Heart right ventricle (tissue), 16 donors: Measurements from ENCODE around the gene SLC12A6. TPM values are rescaled to one million over a fixed set of nuclear protein-coding genes. Genes with fewer than 3 reads are reported as not detected.
"Not testable (repeated sequence)": the region's sequence is repeated elsewhere in the genome, so short reads cannot be mapped to it uniquely, and the experiment has no call there.

ENCODE experiments used
- ATAC-seq, 8 donors: fragments of 200-7000 bp; cut with Tn5 transposase; one replicate each; pipeline ENCODE4 v1.9.1; 2020; ENCODE audit warnings: mild to moderate bottlenecking in 8 of 8, moderate library complexity in 8 of 8, moderate number of reproducible peaks in 1 of 8
- DNase-seq, 2 donors: peaks; one replicate each; pipeline ENCODE4 v3.0.0-alpha.2; 2020
- H3K27ac ChIP-seq, 10 donors: fragments of 200-600 bp; sonication (generic) in 2 of 10; one replicate each; pipeline versions ENCODE4 v1.5.0 to v1.8.0; 2020 to 2022; ENCODE audit warnings: mild to moderate bottlenecking in 3 of 10
- H3K27me3 ChIP-seq, 7 donors: fragments of 200-600 bp; one replicate each; pipeline ENCODE4 v1.8.0; 2021 to 2022; ENCODE audit warnings: mild to moderate bottlenecking in 2 of 7
- H3K36me3 ChIP-seq, 9 donors: fragments of 200-600 bp; sonication (generic) in 1 of 9; one replicate each; pipeline versions ENCODE4 v1.5.0 to v1.8.0; 2020 to 2022; ENCODE audit warnings: mild to moderate bottlenecking in 2 of 9
- H3K4me1 ChIP-seq, 9 donors: fragments of 200-600 bp; sonication (generic) in 1 of 9; one replicate each; pipeline versions ENCODE4 v1.5.0 to v1.8.0; 2020 to 2022; ENCODE audit warnings: mild to moderate bottlenecking in 4 of 9
- H3K4me3 ChIP-seq, 10 donors: fragments of 200-600 bp; sonication (generic) in 2 of 10; one replicate each; pipeline versions ENCODE4 v1.5.0 to v1.8.0; 2020 to 2022; ENCODE audit warnings: mild to moderate bottlenecking in 7 of 10, moderate library complexity in 2 of 10
- H3K9me3 ChIP-seq, 11 donors: fragments of 200-600 bp in 10 of 11; sonication (generic) in 2 of 11; one replicate each; pipeline versions ENCODE4 v1.5.0 to v1.8.0; 2013 to 2022; ENCODE audit warnings: mild to moderate bottlenecking in 2 of 11, control low read depth in 1 of 11, moderate library complexity in 1 of 11
- CTCF ChIP-seq, 9 donors: fragments of 200-600 bp; sonication (generic) in 2 of 9; IDR thresholded peaks; one replicate each; pipeline versions ENCODE4 v1.5.0 to v1.8.0; 2021 to 2022; ENCODE audit warnings: antibody characterized with exemption in 9 of 9, mild to moderate bottlenecking in 5 of 9, moderate library complexity in 1 of 9
- WGBS, 2 donors: extraction: QIAGEN DNeasy Blood & Tissue Kit; methylation state at CpG; one replicate each; pipeline ENCODE4 v1.1.7; 2013; ENCODE audit warnings: inconsistent platforms in 1 of 2; 5-methylcytosine and 5-hydroxymethylcytosine counted together
- intact Hi-C, 10 donors: fragments of 100-400 bp; cut with DNase I; formaldehyde crosslinking; loops; one replicate each; pipeline versions ENCODE4 v1.11.1 to v1.14.2; 2022
- long read RNA-seq, 3 donors: library from polyadenylated mRNA; unstranded; transcript quantifications; one replicate each; pipeline ENCODE4 v2.0.0, GENCODE V29; 2020 to 2021
- polyA plus RNA-seq, 2 donors: library from polyadenylated mRNA; stranded (reverse); fragments of 200-250 nt; gene quantifications; one replicate each; pipeline ENCODE4 v1.2.3, GENCODE V29; 2013
- total RNA-seq, 10 donors: library from RNA; stranded (reverse); fragmentation: NEBNext Ultra II Directional in 3 of 10; extraction: Animal tissue kit (Norgen Biotek cat#: 25700) in 3 of 10; gene quantifications; one replicate each; pipeline versions ENCODE4 v1.2.1 to v1.2.4, GENCODE V29; 2021 to 2023
- donor health status: Arrhythmogenic right ventricular cardiomyopathy.
- donor health status: ischemic (EF 13 %, LVEDD 7.1; RV severe dilation, severe dysfunction).
- donor health status: healthy with polysubstance abuse.
- donor health status: DM: no; HTN: yes; CAD: no.
- donor health status: DM: no; HTN: no; CAD: no.
- donor health status: ischemic (EF 25% LVEDD 6.9; RV normal size, moderate dysfunction).
- donor health status: ischemic (EF 25% LVEDD 5.7; RV mildly dilated, moderate dysfunction).
- donor health status: healthy.
- donor health status: DM: yes; HTN: yes; CAD: no.
- donor health status: Ischemic cardiomyopathy.
- donor health status: ischemic (EF 35%, LVEDD 5.7; RV mildly dilated, moderate dysfunction).
- donor health status: nonischemic (EF 11% LVEDD 7.7; RV severe dilation, severe dysfunction).
- donor health status: DM: yes; HTN: yes; CAD: no.
- donor health status: PGD.
- donor health status: ischemic (EF 29% LVEDD 5.4; RV normal size, mild dysfunction).
- donor health status: nonischemic (EF 23%, LVEDD 6.1; RV moderate dilation, normal function).

SLC12A6 gene
- 10 to 100 TPM; 20.0 to 33.6 (median 26.0) TPM for total RNA-seq
- 1 to 10 TPM; 3.4 to 8.7 TPM for polyA plus RNA-seq
- long read RNA-seq, donor 1, full-length matches to known transcripts = 1 of 4 reads
- long read RNA-seq, donor 1, partial matches to known transcripts = 1 of 4 reads
- long read RNA-seq, donor 1, other reads (novel, unspliced or antisense) = 2 of 4 reads
- long read RNA-seq, donor 2, full-length matches to known transcripts = 2 of 7 reads
- long read RNA-seq, donor 2, partial matches to known transcripts = 1 of 7 reads
- long read RNA-seq, donor 2, other reads (novel, unspliced or antisense) = 4 of 7 reads
- long read RNA-seq, donor 3, full-length matches to known transcripts = 1 of 10 reads
- long read RNA-seq, donor 3, partial matches to known transcripts = 5 of 10 reads
- long read RNA-seq, donor 3, other reads (novel, unspliced or antisense) = 4 of 10 reads

GRCh38 chr15:34337557-34338306 lies at the start of gene SLC12A6:
TSS of gene SLC12A6 (minus strand) at chr15:34337781. CDS start at chr15:34336680, 1,101 bp downstream.
- peak; percentile 89 to 93 for DNase-seq
- peaks cover 0 to 35% (median 5%) of the 10 kb centered on the region in 9 donors for H3K36me3 ChIP-seq
- WGBS, 2 donors = 1% methylated on average over 74 to 78 of the region's 78 CpGs
- peak within 1 kb of the TSS; percentile 79 to 95 (median 92) for H3K4me3 ChIP-seq
- H3K4me1 ChIP-seq = peaks cover 7 to 86% (median 50%) of the 10 kb centered on the region in 9 donors
- no peaks in the 10 kb centered on the region for H3K9me3 ChIP-seq
- H3K27ac ChIP-seq = peak within 1 kb of the TSS; percentile 83 to 99 (median 94)
- TF ChIP-seq CTCF (IDR thresholded peaks at IDR 0.05) = peak in 2 of 9 donors; percentile 8 to 11
- peak; percentile 94 to 98 (median 96) for ATAC-seq
- no peaks in the 10 kb centered on the region for H3K27me3 ChIP-seq
- intact Hi-C loops = loop anchor here in 2 of 10 donors (1.0 to 10.0 kb wide), 4 partner anchors 19 to 112 kb away; partner anchors contain the start of gene EMC4 (in 1 of the 2)

DNA sequence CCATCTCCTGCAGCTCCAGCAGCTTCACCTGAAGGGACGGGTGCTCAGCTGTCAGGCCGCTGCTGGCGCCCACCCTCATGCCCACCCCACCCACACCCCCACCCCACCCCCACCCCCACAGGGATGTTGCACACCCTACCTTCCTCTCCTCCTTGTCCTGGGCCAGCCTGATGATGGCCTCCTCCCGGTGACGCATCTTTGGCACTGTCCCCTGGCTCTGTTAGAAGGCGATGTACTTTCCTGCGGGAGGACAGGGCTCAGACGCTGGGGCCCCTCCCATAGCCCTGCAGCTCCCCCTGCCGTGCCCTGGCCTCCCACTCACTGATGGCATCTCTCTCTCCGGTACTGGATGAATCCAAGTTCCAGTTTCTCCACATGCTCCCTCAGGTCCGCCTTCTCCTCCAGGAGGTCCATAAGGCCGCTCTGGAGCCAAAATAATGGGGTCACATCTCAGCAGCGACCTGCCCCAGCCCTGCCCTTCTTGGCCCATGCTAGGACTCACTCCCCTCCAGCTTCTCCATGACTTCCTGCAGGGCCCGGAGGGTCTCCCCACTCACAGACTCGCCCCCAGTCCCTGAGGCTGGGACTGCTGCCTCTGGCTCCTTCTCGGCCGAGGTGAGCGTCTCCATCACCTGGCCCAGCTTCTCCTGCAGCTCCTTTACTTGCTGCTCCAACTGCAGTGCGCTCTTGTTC lies 44.4 kb upstream of the SLC12A6 start:
- H3K36me3 ChIP-seq, H3K9me3 ChIP-seq, H3K4me3 ChIP-seq, H3K27ac ChIP-seq, H3K27me3 ChIP-seq, DNase-seq, intact Hi-C loops, H3K4me1 ChIP-seq: not testable (repeated sequence)
- peak in 5 of 8 donors; percentile 48 to 90 (median 65) for ATAC-seq
- WGBS, 2 donors = no CpG with 5 or more reads among the region's 19 CpGs

- ATAC-seq, H3K36me3 ChIP-seq, H3K4me3 ChIP-seq, H3K9me3 ChIP-seq, DNase-seq, H3K27me3 ChIP-seq, H3K27ac ChIP-seq, H3K4me1 ChIP-seq, intact Hi-C loops: not testable (repeated sequence)
- WGBS, 2 donors = 66 to 92% methylated on average over 4 of the region's 4 CpGs
Measured at GRCh38 chr15:34380491-34380890, 42.9 kb upstream of the SLC12A6 start.

DNA sequence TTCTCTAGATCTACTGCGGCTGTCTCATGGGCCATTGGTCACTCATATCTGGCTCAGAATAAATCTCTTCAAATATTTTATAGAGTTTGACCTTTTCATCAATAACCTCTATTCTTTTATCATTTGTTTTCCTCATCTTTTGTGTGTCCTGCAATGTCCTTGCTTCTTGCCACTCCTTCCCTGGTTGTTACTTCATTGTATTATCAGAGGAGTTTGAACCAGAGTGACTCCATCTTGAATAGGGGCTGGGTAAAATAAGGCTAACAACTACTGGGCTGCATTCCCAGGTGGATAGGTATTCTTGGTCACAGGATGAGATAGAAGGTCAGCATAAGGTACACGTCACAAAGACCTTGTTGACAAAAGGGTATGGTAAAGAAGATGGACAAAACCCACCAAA lies 39.3 kb upstream of the SLC12A6 start:
- H3K27ac ChIP-seq = no peak overlapping the region
- H3K36me3 ChIP-seq = peaks cover 0 to 5% (median 0%) of the 10 kb centered on the region in 9 donors
- no peak for ATAC-seq
- H3K9me3 ChIP-seq = no peaks in the 10 kb centered on the region
- DNase-seq = no peak
- TF ChIP-seq CTCF (IDR thresholded peaks at IDR 0.05) = no peak
- H3K27me3 ChIP-seq = no peaks in the 10 kb centered on the region
- no peak overlapping the region for H3K4me3 ChIP-seq
- H3K4me1 ChIP-seq = no peaks in the 10 kb centered on the region
- WGBS, 2 donors = 97 to 100% methylated on average over 2 of the region's 2 CpGs
- intact Hi-C loops = no loop called here

GRCh38 chr15:34375541-34375940 lies 38.0 kb upstream of the SLC12A6 start:
- intact Hi-C loops = not testable (repeated sequence)

More at GRCh38 chr15:34375541-34375940, 38.0 kb upstream of the SLC12A6 start:
- not testable (repeated sequence) for H3K4me3 ChIP-seq, DNase-seq, H3K4me1 ChIP-seq, H3K27me3 ChIP-seq, H3K36me3 ChIP-seq, H3K27ac ChIP-seq, ATAC-seq, H3K9me3 ChIP-seq
- WGBS, 2 donors = 89 to 96% methylated on average over 2 of the region's 2 CpGs
